K562 (cell line): ENCODE data around the gene CARMIL3. TPM values are rescaled to one million over a fixed set of nuclear protein-coding genes. Genes with fewer than 3 reads are reported as not detected.

Experiments
- ATAC-seq: fragments of 200-7000 bp; cut with Tn5 transposase; 3 replicates; pipeline ENCODE4 v1.9.1; 2020; ENCODE audit warnings: moderate library complexity
- BruUV-seq: library from RNA; stranded (reverse); fragments of 400-500 nt; replicated peaks from 2 replicates; lab custom pipeline; 2021; lab: Mats Ljungman, UMichigan
- CTCF ChIA-PET: fragments of 300-600 bp; formaldehyde crosslinking; extraction: SDS; loops from one replicate; lab custom pipeline; 2021; ENCODE audit warnings: low intra/inter-chr PET ratio; lab: Yijun Ruan, JAX
- POLR2A ChIA-PET: fragments of 300-600, 350-650 bp; sonication (Branson Sonifier 250); formaldehyde crosslinking; extraction: SDS; loops from one replicate; lab custom pipeline; 2021; ENCODE audit warnings: antibody characterized with exemption, inconsistent platforms; lab: Yijun Ruan, JAX
- DNase-seq, 4 experiments: peaks; one replicate each; pipeline versions ENCODE4 v3.0.0 to v3.0.0-alpha.2; 2011 to 2018; ENCODE audit warnings: low spot score in 3 of 4, mixed read lengths in 3 of 4; ENCODE audit errors: extremely low read depth in 1 of 4
- FAIRE-seq: peaks from 2 replicates; lab custom pipeline; 2011; peaks lifted over from hg19 to GRCh38; lab: Jason Lieb, UNC
- H2AFZ ChIP-seq: 2 replicates; pipeline ENCODE4 v1.6.0; 2011; ENCODE audit warnings: low read depth, low read length, control low read depth, inconsistent platforms
- H3K27ac ChIP-seq: fragments of 200-600 bp; 3 replicates; pipeline ENCODE4 v1.8.0; 2011; ENCODE audit warnings: low read depth, mild to moderate bottlenecking, control low read depth, inconsistent platforms, low read length, moderate library complexity, mixed read lengths; ENCODE audit errors: extremely low read depth
- H3K27me3 ChIP-seq, 2 experiments: fragments of 300-600 bp in 1 of 2; 2 replicates in 1 of 2; 3 replicates in 1 of 2; pipeline versions ENCODE4 v1.6.0 to v1.8.0; 2011; ENCODE audit warnings: inconsistent platforms in 2 of 2, low read length in 2 of 2, mild to moderate bottlenecking in 1 of 2, mixed read lengths in 1 of 2, moderate library complexity in 1 of 2; ENCODE audit not compliant: control insufficient read depth in 2 of 2, insufficient read depth in 2 of 2
- H3K36me3 ChIP-seq: fragments of 300-600 bp; 3 replicates; pipeline ENCODE4 v1.8.0; 2011; ENCODE audit warnings: mild to moderate bottlenecking, low read length, inconsistent platforms; ENCODE audit not compliant: control insufficient read depth, insufficient read depth
- H3K4me1 ChIP-seq, 2 experiments: fragments of 200-600 bp in 1 of 2; replicated peaks in 1 of 2; 2 replicates in 1 of 2; 3 replicates in 1 of 2; pipeline versions ENCODE4 v1.5.1 to v1.8.0; 2011; ENCODE audit warnings: inconsistent platforms in 2 of 2, low read length in 2 of 2, mild to moderate bottlenecking in 1 of 2, mixed read lengths in 1 of 2, moderate library complexity in 1 of 2; ENCODE audit not compliant: control insufficient read depth in 2 of 2, insufficient read depth in 2 of 2
- H3K4me2 ChIP-seq: 2 replicates; pipeline ENCODE4 v1.6.1; 2011; ENCODE audit warnings: low read length, control low read depth, inconsistent platforms, mixed read lengths; ENCODE audit not compliant: insufficient read depth
- H3K4me3 ChIP-seq: fragments of 200-600 bp; sonication (generic), shearing (Covaris generic); 2 replicates; pipeline ENCODE4 v1.5.1; 2016; ENCODE audit warnings: control low read depth, inconsistent platforms
- H3K79me2 ChIP-seq: fragments of 200-600 bp; 3 replicates; pipeline ENCODE4 v1.8.0; 2011; ENCODE audit warnings: low read length, inconsistent platforms; ENCODE audit not compliant: control insufficient read depth, insufficient read depth
- H3K9ac ChIP-seq, 2 experiments: 2 replicates each; pipeline versions ENCODE4 v1.6.0 to v1.6.1; 2011; ENCODE audit warnings: low read depth in 2 of 2, low read length in 2 of 2, control low read depth in 1 of 2, inconsistent platforms in 1 of 2, mild to moderate bottlenecking in 1 of 2, mixed read lengths in 1 of 2; ENCODE audit not compliant: insufficient read depth in 1 of 2
- H3K9me1 ChIP-seq: one replicate; pipeline ENCODE4 v1.6.0; 2011; ENCODE audit warnings: inconsistent platforms, mild to moderate bottlenecking, low read length, moderate library complexity; ENCODE audit not compliant: control insufficient read depth, insufficient read depth
- H3K9me3 ChIP-seq: replicated peaks from 2 replicates; pipeline ENCODE4 v1.5.1; 2011; ENCODE audit warnings: low read depth, low read length, inconsistent platforms; ENCODE audit not compliant: control insufficient read depth, insufficient read depth
- H4K20me1 ChIP-seq: replicated peaks from 2 replicates; pipeline ENCODE4 v1.6.1; 2011; ENCODE audit warnings: low read length, inconsistent platforms, mixed read lengths; ENCODE audit not compliant: control insufficient read depth, insufficient read depth
- CBFA2T2 ChIP-seq: fragments of 450-650 bp; conservative IDR thresholded peaks from 2 replicates; pipeline ENCODE4 v1.6.1; 2017; ENCODE audit warnings: mild to moderate bottlenecking
- ETV1 ChIP-seq: fragments of 450-650 bp; conservative IDR thresholded peaks from 2 replicates; pipeline ENCODE4 v1.6.1; 2016; ENCODE audit warnings: missing genetic modification characterization, control low read depth, low read depth, missing compliant biosample characterization
- HMG20A ChIP-seq: fragments of 450-650 bp; formaldehyde crosslinking; conservative IDR thresholded peaks from 2 replicates; pipeline ENCODE4 v1.4.0; 2020; ENCODE audit warnings: mild to moderate bottlenecking, mixed read lengths
- ILF3 ChIP-seq: fragments of 450-650 bp; IDR thresholded peaks from 2 replicates; pipeline ENCODE4 v1.6.1; 2018; ENCODE audit warnings: antibody characterized with exemption, mild to moderate bottlenecking, moderate library complexity, borderline replicate concordance
- MAFK ChIP-seq: IDR thresholded peaks from 2 replicates; pipeline ENCODE4 v1.6.1; 2011; ENCODE audit warnings: low read length, improper control_type of control experiment
- NCOA6 ChIP-seq: fragments of 450-650 bp; IDR thresholded peaks from 2 replicates; pipeline ENCODE4 v1.6.1; 2017; ENCODE audit warnings: mild to moderate bottlenecking
- SMARCE1 ChIP-seq: fragments of 450-650 bp; IDR thresholded peaks from 2 replicates; pipeline ENCODE4 v1.7.1; 2016; ENCODE audit warnings: mild to moderate bottlenecking
- ZFP1 ChIP-seq: fragments of 450-650 bp; formaldehyde crosslinking; IDR thresholded peaks from 2 replicates; pipeline ENCODE4 v1.4.0; 2020; ENCODE audit warnings: mild to moderate bottlenecking, mixed read lengths
- ZNF384 ChIP-seq: IDR thresholded peaks from 2 replicates; pipeline ENCODE4 v1.6.1; 2012; ENCODE audit warnings: low read depth, low read length, improper control_type of control experiment
- ZSCAN32 ChIP-seq: fragments of 450-650 bp; formaldehyde crosslinking; IDR thresholded peaks from 2 replicates; pipeline ENCODE4 v1.4.0; 2020; ENCODE audit warnings: mild to moderate bottlenecking, moderate library complexity
- WGBS: fragments of 100-300 bp; shearing (Covaris generic); methylation state at CpG from one replicate; pipeline ENCODE4 v1.1.6; 2016; ENCODE audit warnings: low coverage, mixed read lengths; ENCODE audit not compliant: insufficient coverage; ENCODE audit errors: missing lambda C conversion rate; 5-methylcytosine and 5-hydroxymethylcytosine counted together
- in situ Hi-C: fragments of 300-500 bp; cut with MboI; formaldehyde crosslinking; loops from 4 replicates; pipeline ENCODE4 v1.15.0; 2018; ENCODE audit warnings: inconsistent platforms, mixed read lengths
- intact Hi-C: fragments of 100-400 bp; cut with micrococcal nuclease; formaldehyde crosslinking; loops from 2 replicates; pipeline ENCODE4 v1.14.2; 2022
- polyA plus RNA-seq, 8 experiments: library from polyadenylated mRNA; depleted of rRNA in 4 of 8; stranded (reverse) in 5 of 8; unstranded in 3 of 8; fragments of >200 nt; fragmentation: Nextera tagmentation in 2 of 8; fragmentation: Illumina TruSeq in 1 of 8; extraction: Ambion mirVana in 2 of 8; extraction: Trizol in 1 of 8; gene quantifications; 2 replicates each; pipeline versions ENCODE4 v1.2.1 to v1.2.3, GENCODE V29; 2011 to 2014; ENCODE audit warnings: inconsistent platforms in 1 of 8, missing spikeins in 1 of 8
- total RNA-seq, 7 experiments: library from RNA; depleted of rRNA in 6 of 7; stranded (reverse); fragments of >200 nt in 6 of 7; fragmentation: Illumina TruSeq in 2 of 7; extraction: Trizol in 2 of 7; gene quantifications; 2 replicates each; pipeline versions ENCODE4 v1.2.1 to v1.2.3, GENCODE V29; 2011 to 2021; ENCODE audit warnings: low replicate concordance in 1 of 7
- TF ChIP-seq, protein P1 (sequence below): fragments of 450-650 bp; IDR thresholded peaks from 2 replicates; pipeline ENCODE4 v1.7.0; 2016; ENCODE audit warnings: borderline replicate concordance

CARMIL3 gene
- total and polyA plus RNA-seq, 9 of the 15 experiments (the other 6 are each of a cell fraction or from before 2014, with no cell fraction given), result 0.01 to 0.11 (median 0.05) TPM; not detected in 5

DNA sequence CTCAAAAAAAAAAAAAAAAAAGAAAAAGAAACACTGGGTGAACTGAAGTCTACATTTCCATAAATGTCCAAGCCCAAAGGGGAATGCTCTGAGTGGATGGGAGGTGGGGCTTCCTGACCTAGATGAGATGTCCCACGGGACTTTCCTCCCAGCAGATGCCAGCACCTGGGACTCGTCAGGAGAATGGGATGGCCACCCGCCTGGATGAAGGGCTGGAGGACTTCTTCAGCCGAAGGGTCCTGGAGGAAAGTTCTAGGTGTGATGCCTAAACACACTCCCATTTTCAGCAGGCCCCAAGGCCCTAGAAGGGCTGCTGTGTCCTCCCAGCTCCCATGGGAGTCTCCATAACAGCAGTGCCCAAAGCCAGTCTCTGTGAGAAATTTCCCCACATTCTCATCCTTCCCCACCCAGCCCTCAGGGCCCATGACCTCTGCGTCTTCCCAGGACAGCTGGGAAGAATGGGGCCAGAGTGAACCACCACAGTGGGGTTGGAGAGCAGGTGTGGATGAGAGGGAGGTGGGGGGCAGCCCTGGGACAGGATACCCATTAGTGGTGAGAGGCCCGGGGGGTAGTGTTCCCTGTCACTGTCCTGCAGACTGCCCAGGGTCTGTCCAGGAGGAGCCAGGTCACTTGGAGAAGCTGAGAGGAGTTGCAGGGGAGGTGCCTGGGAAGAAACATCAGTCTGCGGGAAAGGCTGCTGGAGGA, 12.4 kb downstream of the CARMIL3 start:
- no peak for DNase-seq
- BruUV-seq, result no TSS peak
- ChIA-PET POLR2A (interaction anchor here (0.7 to 1.0 kb wide), 2 partner anchors 20 to 30 kb away, joined by 3 read pairs; partner anchors contain the start of gene PCK2), CTCF (no interaction called here)
- no peak overlapping the region for H3K27ac ChIP-seq
- intact Hi-C loops, result no loop called here
- H3K9me3 ChIP-seq, result no peaks in the 10 kb centered on the region
- TF ChIP-seq ILF3, result no peak
- no peak for TF ChIP-seq ETV1 (tag)
- TF ChIP-seq ZSCAN32, result no peak
- TF ChIP-seq, protein P1, sequence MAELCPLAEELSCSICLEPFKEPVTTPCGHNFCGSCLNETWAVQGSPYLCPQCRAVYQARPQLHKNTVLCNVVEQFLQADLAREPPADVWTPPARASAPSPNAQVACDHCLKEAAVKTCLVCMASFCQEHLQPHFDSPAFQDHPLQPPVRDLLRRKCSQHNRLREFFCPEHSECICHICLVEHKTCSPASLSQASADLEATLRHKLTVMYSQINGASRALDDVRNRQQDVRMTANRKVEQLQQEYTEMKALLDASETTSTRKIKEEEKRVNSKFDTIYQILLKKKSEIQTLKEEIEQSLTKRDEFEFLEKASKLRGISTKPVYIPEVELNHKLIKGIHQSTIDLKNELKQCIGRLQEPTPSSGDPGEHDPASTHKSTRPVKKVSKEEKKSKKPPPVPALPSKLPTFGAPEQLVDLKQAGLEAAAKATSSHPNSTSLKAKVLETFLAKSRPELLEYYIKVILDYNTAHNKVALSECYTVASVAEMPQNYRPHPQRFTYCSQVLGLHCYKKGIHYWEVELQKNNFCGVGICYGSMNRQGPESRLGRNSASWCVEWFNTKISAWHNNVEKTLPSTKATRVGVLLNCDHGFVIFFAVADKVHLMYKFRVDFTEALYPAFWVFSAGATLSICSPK, result no peak
- TF ChIP-seq CBFA2T2, result no peak
- TF ChIP-seq MAFK, result no peak
- no peak for TF ChIP-seq ZNF384
- no peak for TF ChIP-seq NCOA6
- TF ChIP-seq ZFP1 (CRISPR knock-in tag), result no peak
- no peak for TF ChIP-seq SMARCE1
- no peak for TF ChIP-seq HMG20A (CRISPR knock-in tag)
- H3K36me3 ChIP-seq, result no peaks in the 10 kb centered on the region
- H3K27me3 ChIP-seq, result peaks cover 0 to 20% of the 10 kb centered on the region in 2 experiments; a peak in 3 of 5 replicates
- 5% methylated on average over 6 of the region's 7 CpGs for WGBS
- H4K20me1 ChIP-seq, result no peaks in the 10 kb centered on the region
- in situ Hi-C loops, result no loop called here
- no peaks in the 10 kb centered on the region for H3K4me1 ChIP-seq
- no peak for ATAC-seq
- H3K9me1 ChIP-seq, result no peaks in the 10 kb centered on the region
- H3K9ac ChIP-seq, result no peak overlapping the region
- no peak for FAIRE-seq
- no peaks in the 10 kb centered on the region for H3K79me2 ChIP-seq
- no peak overlapping the region for H2AFZ ChIP-seq
- H3K4me2 ChIP-seq, result no peak overlapping the region
- no peak overlapping the region for H3K4me3 ChIP-seq
